Left hindlimb (tissue), 1 donor: Measurements from ENCODE around the gene ZNF628.
A peak's percentile ranks its signal among the peaks of the same experiment; 100 is the strongest.

ENCODE experiments used
- DNase-seq: peaks from one replicate; pipeline ENCODE4 v3.0.0-alpha.2; 2018

Gene ZNF628

GRCh38 chr19:55466241-55466614, 10.2 kb upstream of the ZNF628 start:
- DNase-seq: no peak

DNA sequence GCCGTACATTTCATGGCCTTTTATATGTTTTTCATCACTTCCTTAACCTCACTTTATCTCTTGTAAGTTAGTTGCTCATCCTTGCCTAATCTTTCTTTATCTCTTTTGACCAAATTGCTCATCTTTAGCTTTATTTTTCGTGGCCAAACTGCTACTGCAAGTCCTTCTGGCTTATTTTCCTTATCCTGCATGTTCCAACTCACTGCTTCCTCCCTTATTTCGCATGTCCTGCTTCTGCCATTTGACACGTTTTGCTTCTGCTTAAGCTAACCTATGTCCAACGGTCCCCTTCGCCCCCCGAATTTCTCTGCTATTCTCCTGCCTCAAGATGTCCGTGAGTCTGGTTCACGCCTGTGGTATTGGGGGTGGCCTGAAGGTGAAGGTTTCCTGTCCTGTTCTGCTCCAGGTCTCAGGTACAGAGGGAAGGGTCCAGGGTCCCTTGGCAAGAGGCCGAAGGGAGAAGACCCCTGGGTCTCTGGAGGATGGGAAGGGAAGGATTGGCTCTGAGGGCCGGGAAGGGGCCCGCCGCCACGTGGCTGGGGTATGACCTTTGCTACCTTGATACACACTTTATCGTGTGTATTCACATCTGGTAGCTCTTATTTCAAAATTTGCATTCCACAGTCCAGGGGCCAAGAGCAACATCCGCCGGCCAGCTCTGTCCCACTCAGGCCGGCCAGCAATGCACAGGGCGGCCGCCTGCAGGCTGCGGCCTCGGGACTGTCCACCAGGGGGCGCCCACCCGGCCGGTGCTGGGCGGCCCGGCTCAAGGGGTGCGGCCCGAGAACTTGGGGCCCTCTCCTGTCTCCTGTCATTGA, 9.0 kb upstream of the ZNF628 start:
- DNase-seq: no peak

DNA sequence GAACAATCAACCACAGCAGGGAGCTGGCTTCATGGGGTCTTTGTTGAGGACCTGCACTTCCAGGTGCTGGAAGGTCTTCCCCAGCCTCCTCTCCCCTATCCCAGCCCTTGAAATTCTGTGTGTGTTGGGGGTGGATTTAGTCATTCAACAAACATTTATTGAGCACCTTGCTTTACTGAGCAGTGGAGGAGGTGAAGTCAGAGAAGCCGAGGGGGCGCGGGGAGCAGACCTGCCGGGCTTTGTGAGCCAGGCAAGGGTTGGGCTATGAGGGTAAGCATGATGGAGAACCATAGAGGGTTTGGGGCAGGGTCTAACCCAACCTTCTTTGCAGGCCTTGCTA, 8.4 kb upstream of the ZNF628 start:
- DNase-seq: no peak

- peak; percentile 15 for DNase-seq
Measured at GRCh38 chr19:55471266-55471665, 5.2 kb upstream of the ZNF628 start.

- no peak for DNase-seq
Measured at GRCh38 chr19:55472463-55472862, 4.0 kb upstream of the ZNF628 start.

DNA sequence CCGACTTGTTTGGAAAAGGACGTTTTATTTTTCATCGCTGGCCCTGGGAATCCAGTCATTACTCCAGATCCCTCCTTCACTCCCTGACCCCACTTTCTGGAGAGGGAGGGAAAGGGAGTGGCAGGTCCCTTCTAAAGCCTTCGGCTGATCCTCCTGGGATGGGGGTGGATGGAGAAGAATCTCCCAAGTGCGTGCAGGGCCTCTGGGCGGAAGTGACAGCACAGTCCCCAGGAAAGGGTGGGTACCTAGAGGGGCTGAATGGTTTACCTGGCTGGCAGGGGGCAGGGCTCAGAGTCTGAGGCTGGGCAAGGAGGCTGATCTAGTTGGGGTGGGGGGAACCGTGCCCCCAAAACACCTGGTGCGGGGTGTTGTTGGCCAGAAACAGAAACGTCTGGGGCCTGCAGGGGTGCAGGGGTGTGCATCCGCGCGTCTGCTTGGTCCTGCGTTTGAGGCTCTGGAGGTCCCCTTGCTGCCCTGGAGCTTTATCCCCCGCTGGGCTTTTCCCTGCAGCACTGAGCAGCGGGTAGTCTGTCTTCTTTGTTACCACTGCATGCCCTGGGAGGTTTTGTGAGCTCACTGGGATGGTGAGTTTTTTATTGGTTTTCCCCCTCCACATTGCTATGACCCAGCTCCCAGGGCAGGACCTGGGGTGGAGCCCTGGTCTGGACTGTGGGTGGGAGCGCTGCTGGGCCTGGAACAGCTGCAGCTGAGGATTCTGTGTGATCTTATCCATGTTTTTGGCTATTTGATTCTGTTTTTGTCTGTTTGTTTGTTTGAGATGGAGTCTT, 3.0 kb upstream of the ZNF628 start:
- no peak for DNase-seq

DNA sequence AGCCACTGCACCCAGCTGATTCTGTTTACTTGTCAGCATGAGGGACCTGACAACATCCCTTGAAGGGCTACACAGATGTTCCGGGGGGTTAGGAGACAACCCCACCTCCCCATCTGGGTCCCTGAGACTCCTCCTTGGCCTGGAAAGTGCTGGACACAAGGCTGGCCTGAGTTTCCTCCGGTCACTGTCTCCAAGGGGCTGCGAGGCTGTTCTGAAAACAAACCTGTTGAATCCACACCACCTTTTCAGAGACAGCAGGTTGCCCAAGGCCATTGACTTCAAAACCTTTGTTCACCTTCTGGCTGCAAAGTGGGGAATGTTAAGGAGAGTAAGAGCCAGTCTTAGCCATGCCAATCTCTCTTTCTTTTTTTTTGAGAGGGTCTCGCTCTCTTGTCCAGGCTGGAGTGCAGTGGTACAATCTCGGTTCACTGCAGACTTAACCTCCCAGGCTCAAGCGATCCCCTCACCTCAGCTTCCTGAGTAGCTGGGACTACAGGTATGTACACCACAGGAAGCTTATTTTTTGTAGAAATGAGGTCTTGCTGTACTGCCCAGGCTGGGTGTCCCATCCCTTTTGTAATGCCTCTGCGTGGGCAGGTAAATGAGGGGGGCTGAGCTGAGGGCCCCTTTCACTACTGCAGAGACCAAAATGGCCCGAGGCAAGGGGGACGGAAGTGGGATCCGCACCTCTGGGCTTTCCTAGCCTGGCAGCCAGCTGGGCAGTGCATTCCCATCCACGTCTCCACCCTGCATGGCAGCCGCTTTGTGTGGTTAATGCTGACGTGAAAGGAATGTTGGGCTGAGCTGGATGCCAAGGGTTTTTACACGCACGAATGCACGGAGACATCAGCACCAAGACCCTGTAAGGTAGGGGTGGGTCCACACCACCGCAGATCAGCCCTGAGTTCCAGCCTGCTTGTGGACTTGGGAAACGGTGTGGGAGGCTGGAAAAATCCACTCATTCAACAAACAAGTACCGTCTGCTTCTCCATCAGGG, 1.9 kb upstream of the ZNF628 start:
- DNase-seq: peak; percentile 34

- no peak for DNase-seq
Measured at GRCh38 chr19:55477905-55478304, 1.5 kb downstream of the ZNF628 start.

GRCh38 chr19:55478364-55478763, 1.9 kb downstream of the ZNF628 start:
- no peak for DNase-seq

DNA sequence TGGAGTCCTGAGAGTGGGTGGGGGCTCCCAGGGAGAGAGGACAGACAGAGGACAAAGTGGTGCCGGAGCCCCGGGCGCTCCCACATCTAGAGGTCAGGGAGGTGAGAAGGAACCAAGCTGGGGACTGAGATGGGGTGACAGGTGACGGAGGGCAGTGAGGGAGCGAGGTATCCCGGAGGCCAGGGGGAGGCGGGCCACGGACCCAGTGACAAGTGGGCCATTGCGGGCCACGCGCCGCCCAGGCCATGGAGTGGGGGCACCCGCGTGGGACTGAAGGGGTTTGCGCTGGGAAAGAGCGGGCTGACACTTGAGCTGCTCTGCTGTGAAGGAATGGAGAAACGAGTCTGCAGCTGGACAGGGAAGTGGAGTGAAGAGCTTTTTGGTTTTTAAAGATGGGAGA, 2.6 kb downstream of the ZNF628 start:
- DNase-seq: no peak

DNA sequence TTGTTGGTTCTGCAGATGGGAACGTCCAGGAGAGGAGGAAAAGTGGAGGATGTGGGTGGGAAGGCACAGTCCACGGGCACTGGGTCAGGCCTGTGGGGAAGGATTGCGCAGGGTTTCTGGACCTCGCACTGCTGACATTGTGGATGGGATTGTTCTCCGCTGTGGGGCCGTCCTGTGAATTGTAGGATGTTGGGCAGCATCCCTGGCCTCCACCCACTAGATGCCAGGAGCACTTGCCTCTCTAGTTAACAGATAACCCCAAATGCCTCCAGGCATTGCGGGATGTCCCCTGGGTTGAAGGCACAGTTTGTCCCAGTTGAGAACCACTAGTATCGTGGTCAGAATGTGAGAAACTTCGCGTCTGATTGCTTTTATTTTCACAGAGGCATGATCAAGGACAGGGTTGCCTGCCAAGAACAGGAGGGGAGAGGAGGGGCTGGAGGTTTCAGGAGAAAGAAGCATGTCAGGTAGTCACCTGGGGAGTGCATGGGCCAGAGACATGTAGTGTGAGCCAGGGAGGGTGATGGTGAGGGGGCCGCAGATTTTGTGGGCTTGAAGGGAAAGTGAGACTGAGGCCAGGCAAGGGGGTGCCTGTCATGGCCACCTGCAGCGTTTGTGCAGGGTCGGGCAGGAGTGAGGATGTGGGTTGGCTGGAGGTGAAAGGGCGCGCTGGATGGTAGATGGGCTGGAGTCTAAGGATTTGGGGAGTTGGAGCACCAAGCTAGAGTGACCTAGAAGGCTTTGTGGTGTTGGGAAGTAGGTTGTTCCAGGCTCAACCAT, 3.2 kb downstream of the ZNF628 start:
- DNase-seq: no peak

DNA sequence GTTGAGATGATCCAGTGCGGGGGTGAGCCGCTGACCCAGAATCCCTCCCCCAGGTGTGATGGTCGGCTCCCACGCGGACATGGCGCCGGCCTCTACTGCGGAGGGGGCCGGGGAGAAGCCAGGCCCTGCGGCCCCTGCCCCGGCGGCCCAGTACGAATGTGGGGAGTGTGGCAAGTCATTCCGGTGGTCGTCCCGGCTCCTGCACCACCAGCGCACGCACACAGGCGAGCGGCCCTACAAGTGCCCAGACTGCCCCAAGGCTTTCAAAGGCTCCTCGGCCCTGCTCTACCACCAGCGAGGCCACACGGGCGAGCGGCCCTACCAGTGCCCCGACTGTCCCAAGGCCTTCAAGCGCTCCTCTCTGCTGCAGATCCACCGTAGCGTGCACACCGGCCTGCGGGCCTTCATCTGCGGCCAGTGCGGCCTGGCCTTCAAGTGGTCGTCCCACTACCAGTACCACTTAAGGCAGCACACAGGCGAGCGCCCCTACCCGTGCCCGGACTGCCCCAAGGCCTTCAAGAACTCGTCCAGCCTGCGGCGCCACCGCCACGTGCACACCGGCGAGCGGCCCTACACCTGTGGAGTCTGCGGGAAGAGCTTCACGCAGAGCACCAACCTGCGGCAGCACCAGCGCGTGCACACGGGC, 4.9 kb downstream of the ZNF628 start:
- DNase-seq: peak; percentile 35

- DNase-seq: peak; percentile 12
Measured at GRCh38 chr19:55481794-55482155, 5.4 kb downstream of the ZNF628 start.

DNA sequence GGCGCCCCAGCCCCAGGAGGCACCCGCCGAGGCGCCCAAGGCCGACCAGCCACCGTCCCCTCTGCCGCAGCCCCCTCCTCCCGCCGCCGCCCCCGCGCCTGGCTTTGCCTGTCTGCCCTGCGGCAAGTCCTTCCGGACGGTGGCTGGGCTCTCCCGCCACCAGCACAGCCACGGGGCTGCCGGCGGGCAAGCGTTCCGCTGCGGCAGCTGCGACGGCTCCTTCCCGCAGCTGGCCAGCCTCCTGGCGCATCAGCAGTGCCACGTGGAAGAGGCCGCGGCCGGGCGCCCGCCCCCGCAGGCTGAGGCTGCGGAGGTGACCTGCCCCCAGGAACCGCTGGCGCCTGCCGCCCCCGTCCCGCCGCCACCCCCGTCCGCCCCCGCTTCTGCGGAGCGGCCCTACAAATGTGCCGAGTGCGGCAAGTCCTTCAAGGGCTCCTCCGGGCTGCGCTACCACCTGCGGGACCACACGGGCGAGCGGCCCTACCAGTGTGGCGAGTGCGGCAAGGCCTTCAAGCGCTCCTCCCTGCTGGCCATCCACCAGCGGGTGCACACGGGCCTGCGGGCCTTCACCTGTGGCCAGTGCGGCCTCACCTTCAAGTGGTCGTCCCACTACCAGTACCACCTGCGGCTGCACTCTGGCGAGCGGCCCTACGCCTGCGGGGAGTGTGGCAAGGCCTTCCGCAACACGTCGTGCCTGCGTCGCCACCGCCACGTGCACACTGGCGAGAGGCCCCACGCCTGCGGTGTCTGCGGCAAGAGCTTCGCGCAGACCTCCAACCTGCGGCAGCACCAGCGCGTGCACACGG, 5.9 kb downstream of the ZNF628 start:
- peak; percentile 39 for DNase-seq

- DNase-seq: peak; percentile 45
Measured at GRCh38 chr19:55482967-55483705, 6.7 kb downstream of the ZNF628 start.

DNA sequence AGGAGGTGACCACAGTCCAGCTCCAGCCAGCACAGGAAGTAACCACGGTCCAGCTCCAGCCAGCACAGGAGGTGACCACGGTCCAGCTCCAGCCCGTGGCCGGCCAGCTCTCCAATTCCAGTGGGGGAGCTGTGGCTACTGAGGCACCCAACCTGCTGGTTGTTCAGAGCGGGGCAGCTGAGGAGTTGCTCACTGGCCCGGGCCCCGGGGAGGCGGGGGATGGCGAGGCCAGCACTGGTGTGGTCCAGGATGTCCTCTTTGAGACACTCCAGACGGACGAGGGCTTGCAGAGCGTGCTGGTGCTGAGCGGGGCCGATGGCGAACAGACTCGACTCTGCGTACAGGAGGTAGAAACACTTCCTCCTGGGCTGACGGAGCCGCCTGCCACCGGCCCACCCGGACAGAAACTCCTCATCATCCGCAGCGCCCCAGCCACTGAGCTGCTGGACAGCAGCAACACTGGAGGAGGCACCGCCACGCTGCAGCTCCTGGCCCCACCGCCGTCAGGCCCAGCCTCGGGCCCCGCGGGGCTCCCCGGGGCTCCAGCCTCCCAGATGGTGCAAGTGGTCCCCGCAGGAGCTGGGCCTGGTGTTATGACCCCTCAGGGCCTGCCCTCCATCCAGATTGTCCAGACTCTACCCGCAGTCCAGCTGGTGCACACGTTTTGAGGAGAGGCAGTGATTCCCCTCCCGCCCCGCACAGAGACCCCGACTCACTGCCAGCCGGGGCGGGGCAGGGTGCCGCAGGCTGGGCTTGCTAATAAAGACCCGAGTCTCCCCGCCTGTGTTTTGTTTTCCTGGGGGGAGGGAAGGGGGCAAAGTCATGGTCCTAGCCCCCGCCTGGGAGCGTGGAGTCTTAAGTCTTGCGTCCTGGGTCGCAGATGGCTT, 7.5 kb downstream of the ZNF628 start:
- peak; percentile 40 for DNase-seq

- DNase-seq: peak; percentile 87
Measured at GRCh38 chr19:55484593-55485438, 8.4 kb downstream of the ZNF628 start, which contains the start of gene NAT14. NAT14 (plus strand) TSS chr19:55485188; CDS start chr19:55485709, 521 bp downstream.

DNA sequence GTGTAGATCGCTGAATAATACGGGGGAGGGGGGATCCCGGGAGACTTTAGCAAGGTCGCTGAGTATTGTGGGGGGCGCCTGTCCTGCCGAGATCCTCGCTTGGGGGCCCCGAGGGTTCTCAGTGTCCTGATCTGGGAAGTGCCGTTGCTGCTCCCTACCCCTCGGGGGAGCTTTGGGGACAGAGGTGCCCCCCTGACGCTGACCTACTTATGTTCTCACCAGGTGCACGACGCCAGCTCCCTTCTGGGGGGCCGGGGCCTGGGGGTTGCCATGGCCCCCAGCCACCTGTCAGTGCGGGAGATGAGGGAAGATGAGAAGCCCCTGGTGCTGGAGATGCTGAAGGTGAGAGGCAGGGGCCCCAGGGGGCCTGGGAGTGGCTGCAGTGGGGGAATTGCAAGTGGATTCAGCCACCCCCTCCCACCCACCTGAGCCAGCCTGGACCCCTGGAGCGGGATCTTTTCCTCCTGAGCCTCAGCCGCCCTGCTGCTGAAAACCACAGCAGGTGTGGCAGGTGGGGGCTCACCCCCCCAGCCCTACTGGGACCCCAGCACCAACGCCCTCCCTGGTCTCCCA, 9.1 kb downstream of the ZNF628 start:
- no peak for DNase-seq
